Measurements from ENCODE around the gene PLP2.
"Not testable (repeated sequence)": the region's sequence is repeated elsewhere in the genome, so short reads cannot be mapped to it uniquely, and the experiment has no call there.

Gene PLP2

GRCh38 chrX:49171752-49172279, at the start of gene PLP2:
PLP2 (plus strand) TSS chrX:49171898; CDS start chrX:49172001, 103 bp downstream.
- DNase-seq (ENCODE audit: low spot score) = no peak

- DNase-seq (ENCODE audit: low spot score) = no peak
Measured at GRCh38 chrX:49122499-49122898, 49.2 kb upstream of the PLP2 start.

- DNase-seq (ENCODE audit: low spot score) = not testable (repeated sequence)
Measured at GRCh38 chrX:49127742-49128258, 43.9 kb upstream of the PLP2 start.

GRCh38 chrX:49129427-49129826, 42.3 kb upstream of the PLP2 start:
- DNase-seq (ENCODE audit: low spot score) = no peak

GRCh38 chrX:49132275-49132674, 39.4 kb upstream of the PLP2 start:
- not testable (repeated sequence) for DNase-seq (ENCODE audit: low spot score)

- DNase-seq (ENCODE audit: low spot score) = no peak
Measured at GRCh38 chrX:49133759-49134158, 37.9 kb upstream of the PLP2 start.

GRCh38 chrX:49137492-49137891, 34.2 kb upstream of the PLP2 start:
- no peak for DNase-seq (ENCODE audit: low spot score)

- no peak for DNase-seq (ENCODE audit: low spot score)
Measured at GRCh38 chrX:49139713-49140112, 32.0 kb upstream of the PLP2 start.

GRCh38 chrX:49142264-49142663, 29.4 kb upstream of the PLP2 start:
- DNase-seq (ENCODE audit: low spot score) = not testable (repeated sequence)

- DNase-seq (ENCODE audit: low spot score) = not testable (repeated sequence)
Measured at GRCh38 chrX:49143154-49143553, 28.5 kb upstream of the PLP2 start.

- DNase-seq (ENCODE audit: low spot score) = no peak
Measured at GRCh38 chrX:49147282-49147681, 24.4 kb upstream of the PLP2 start.

- DNase-seq (ENCODE audit: low spot score) = no peak
Measured at GRCh38 chrX:49147936-49148335, 23.8 kb upstream of the PLP2 start.

- not testable (repeated sequence) for DNase-seq (ENCODE audit: low spot score)
Measured at GRCh38 chrX:49148390-49149100, 23.2 kb upstream of the PLP2 start.

- DNase-seq (ENCODE audit: low spot score) = not testable (repeated sequence)
Measured at GRCh38 chrX:49149291-49149690, 22.4 kb upstream of the PLP2 start.

GRCh38 chrX:49153467-49153866, 18.2 kb upstream of the PLP2 start:
- no peak for DNase-seq (ENCODE audit: low spot score)

GRCh38 chrX:49155243-49155899, 16.3 kb upstream of the PLP2 start:
- DNase-seq (ENCODE audit: low spot score) = peak; percentile 53

GRCh38 chrX:49155900-49156837, 15.5 kb upstream of the PLP2 start:
- DNase-seq (ENCODE audit: low spot score) = peak; percentile 70

GRCh38 chrX:49157194-49157593, 14.5 kb upstream of the PLP2 start:
- no peak for DNase-seq (ENCODE audit: low spot score)

GRCh38 chrX:49160908-49161307, 10.8 kb upstream of the PLP2 start:
- DNase-seq (ENCODE audit: low spot score) = no peak

GRCh38 chrX:49161632-49162031, 10.1 kb upstream of the PLP2 start:
- DNase-seq (ENCODE audit: low spot score) = no peak

- DNase-seq (ENCODE audit: low spot score) = no peak
Measured at GRCh38 chrX:49162620-49163019, 9.1 kb upstream of the PLP2 start, which contains the start of gene MAGIX. MAGIX (plus strand) TSS chrX:49162758; CDS start chrX:49162890, 132 bp downstream.

Data from iPS-NIHi11 (cell line).